Stimulated activated CD4-positive, alpha-beta T cell treated with anti-CD3 and anti-CD28 coated beads, Interleukin-1b, Interleukin-23, amount 100 ng/mL, for 1 hour (primary cell): ENCODE results near the gene EGFL7.

Source experiments
- DNase-seq, 2 donors: peaks; one replicate each; pipeline ENCODE4 v3.0.0-alpha.2; 2020; ENCODE audit warnings: low read depth in 2 of 2

EGFL7 gene

GRCh38 chr9:136644343-136644592 is 18.4 kb upstream of the EGFL7 start:
- no peak for DNase-seq

- DNase-seq: peak; percentile 36 to 53
Measured at GRCh38 chr9:136644593-136645351, 17.9 kb upstream of the EGFL7 start.

GRCh38 chr9:136645352-136645902 is 17.3 kb upstream of the EGFL7 start:
- DNase-seq: no peak

- no peak for DNase-seq
Measured at GRCh38 chr9:136645903-136646754, 16.6 kb upstream of the EGFL7 start.

- no peak for DNase-seq
Measured at GRCh38 chr9:136646827-136647711, 15.6 kb upstream of the EGFL7 start.

- no peak for DNase-seq
Measured at GRCh38 chr9:136648751-136649150, 14.0 kb upstream of the EGFL7 start.

GRCh38 chr9:136650021-136650420 is 12.7 kb upstream of the EGFL7 start:
- no peak for DNase-seq

GRCh38 chr9:136650648-136651047 is 12.1 kb upstream of the EGFL7 start:
- DNase-seq: no peak

- DNase-seq: no peak
Measured at GRCh38 chr9:136651860-136652259, 10.9 kb upstream of the EGFL7 start.

- no peak for DNase-seq
Measured at GRCh38 chr9:136653323-136654079, 9.2 kb upstream of the EGFL7 start.

- DNase-seq: no peak
Measured at GRCh38 chr9:136654820-136655535, 7.7 kb upstream of the EGFL7 start.

- no peak for DNase-seq
Measured at GRCh38 chr9:136655536-136656182, 7.1 kb upstream of the EGFL7 start.

- no peak for DNase-seq
Measured at GRCh38 chr9:136656183-136656738, 6.5 kb upstream of the EGFL7 start.

- no peak for DNase-seq
Measured at GRCh38 chr9:136656795-136657611, 5.7 kb upstream of the EGFL7 start.

GRCh38 chr9:136657974-136658848 is 4.5 kb upstream of the EGFL7 start:
- DNase-seq: no peak

GRCh38 chr9:136658849-136659535 is 3.7 kb upstream of the EGFL7 start:
- no peak for DNase-seq
